Measurements from ENCODE around the gene TYSND1. TPM values are rescaled to one million over a fixed set of nuclear protein-coding genes. Genes with fewer than 3 reads are reported as not detected.

TYSND1 gene
- total RNA-seq, 1 experiment from 2014 or later: 13.6 TPM

DNA sequence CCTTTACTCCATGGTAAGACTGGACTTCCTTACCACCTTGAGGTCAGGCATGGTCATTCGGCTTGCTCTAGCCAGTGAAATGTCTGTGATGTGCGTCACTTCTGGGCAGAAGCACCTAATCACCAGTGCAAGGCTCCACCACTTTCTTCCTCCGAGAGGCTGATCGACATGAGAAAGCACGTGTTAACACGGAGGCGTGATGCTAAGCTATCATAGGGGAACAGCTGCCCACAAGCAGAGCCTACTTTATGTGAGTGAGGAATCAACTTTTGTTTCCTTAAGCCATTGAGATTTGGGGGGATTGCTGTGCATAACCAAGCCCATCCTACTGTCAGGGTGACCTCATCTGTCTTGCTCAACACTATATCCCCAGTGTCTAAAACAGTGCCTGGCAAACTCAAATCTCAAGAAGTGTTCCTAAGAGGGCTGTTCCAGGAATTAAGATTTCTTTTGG, 46.9 kb upstream of the TYSND1 start (continued):
- TF ChIP-seq, protein P1, sequence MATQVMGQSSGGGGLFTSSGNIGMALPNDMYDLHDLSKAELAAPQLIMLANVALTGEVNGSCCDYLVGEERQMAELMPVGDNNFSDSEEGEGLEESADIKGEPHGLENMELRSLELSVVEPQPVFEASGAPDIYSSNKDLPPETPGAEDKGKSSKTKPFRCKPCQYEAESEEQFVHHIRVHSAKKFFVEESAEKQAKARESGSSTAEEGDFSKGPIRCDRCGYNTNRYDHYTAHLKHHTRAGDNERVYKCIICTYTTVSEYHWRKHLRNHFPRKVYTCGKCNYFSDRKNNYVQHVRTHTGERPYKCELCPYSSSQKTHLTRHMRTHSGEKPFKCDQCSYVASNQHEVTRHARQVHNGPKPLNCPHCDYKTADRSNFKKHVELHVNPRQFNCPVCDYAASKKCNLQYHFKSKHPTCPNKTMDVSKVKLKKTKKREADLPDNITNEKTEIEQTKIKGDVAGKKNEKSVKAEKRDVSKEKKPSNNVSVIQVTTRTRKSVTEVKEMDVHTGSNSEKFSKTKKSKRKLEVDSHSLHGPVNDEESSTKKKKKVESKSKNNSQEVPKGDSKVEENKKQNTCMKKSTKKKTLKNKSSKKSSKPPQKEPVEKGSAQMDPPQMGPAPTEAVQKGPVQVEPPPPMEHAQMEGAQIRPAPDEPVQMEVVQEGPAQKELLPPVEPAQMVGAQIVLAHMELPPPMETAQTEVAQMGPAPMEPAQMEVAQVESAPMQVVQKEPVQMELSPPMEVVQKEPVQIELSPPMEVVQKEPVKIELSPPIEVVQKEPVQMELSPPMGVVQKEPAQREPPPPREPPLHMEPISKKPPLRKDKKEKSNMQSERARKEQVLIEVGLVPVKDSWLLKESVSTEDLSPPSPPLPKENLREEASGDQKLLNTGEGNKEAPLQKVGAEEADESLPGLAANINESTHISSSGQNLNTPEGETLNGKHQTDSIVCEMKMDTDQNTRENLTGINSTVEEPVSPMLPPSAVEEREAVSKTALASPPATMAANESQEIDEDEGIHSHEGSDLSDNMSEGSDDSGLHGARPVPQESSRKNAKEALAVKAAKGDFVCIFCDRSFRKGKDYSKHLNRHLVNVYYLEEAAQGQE (IDR thresholded peaks at IDR 0.05; ENCODE audit: low read depth): no peak
- TF ChIP-seq TCF7L2 (IDR thresholded peaks at IDR 0.05; ENCODE audit: borderline replicate concordance, extremely low read depth, insufficient read depth, insufficient read length): no peak
- no peak for TF ChIP-seq SIN3A (IDR thresholded peaks at IDR 0.05; ENCODE audit: low read depth)
- TF ChIP-seq FOSL1 (IDR thresholded peaks at IDR 0.05; ENCODE audit: low read depth): no peak
- no peak for TF ChIP-seq EGR1 (IDR thresholded peaks at IDR 0.05; ENCODE audit: low read depth)
- no peak for TF ChIP-seq POLR2A (IDR thresholded peaks at IDR 0.05; ENCODE audit: borderline replicate concordance, extremely low read depth, insufficient read depth, insufficient read length)
- no peak for TF ChIP-seq ZNF274 (IDR thresholded peaks at IDR 0.05; ENCODE audit: low read depth, low read length)
- TF ChIP-seq EZH2phosphoT487 (IDR thresholded peaks at IDR 0.05; ENCODE audit: borderline replicate concordance): no peak
- TF ChIP-seq ZFX (IDR thresholded peaks at IDR 0.05): no peak

- Histone ChIP-seq H4K20me1 (ENCODE audit: insufficient read depth) (0 out of 2 replicates have a peak, but pooled peaks cover 3% of the 10 kb centered on the region), H3K4me2 (ENCODE audit: low read length) (no peak overlapping the region), H3K36me3 (ENCODE audit: control insufficient read depth in 1 of 2, insufficient read depth in 2 of 2, low read length in 2 of 2) (peaks cover 0 to 3% of the 10 kb centered on the region in 2 experiments; a peak in 1 of 4 replicates), H3K27ac (ENCODE audit: low read depth, low read length) (no peak overlapping the region), H3K9ac (ENCODE audit: low read length) (no peak overlapping the region), H3K9me2 (ENCODE audit: insufficient read depth) (no peaks in the 10 kb centered on the region), H2AFZ (ENCODE audit: low read depth, low read length, poor library complexity, severe bottlenecking) (no peak overlapping the region), H3K4me1 (ENCODE audit: control insufficient read depth in 1 of 2, insufficient read depth in 2 of 2, low read length in 2 of 2) (no peaks in the 10 kb centered on the region), H3K4me3 (replicated peaks in 1 of 2; ENCODE audit: low read depth in 1 of 2, low read length in 2 of 2) (no peak overlapping the region), H3K9me3 (ENCODE audit: control insufficient read depth in 1 of 2, insufficient read depth in 1 of 2, low read depth in 1 of 2, low read length in 2 of 2) (no peaks in the 10 kb centered on the region), H3K27me3 (ENCODE audit: insufficient read depth, low read length) (no peaks in the 10 kb centered on the region), H3K79me2 (ENCODE audit: insufficient read depth, low read length) (no peaks in the 10 kb centered on the region)
- ATAC-seq (no peak), DNase-seq (ENCODE audit: low read depth, low spot score) (no peak)
- BruUV-seq (replicated peaks): no TSS peak
- TF ChIP-seq, protein P2, sequence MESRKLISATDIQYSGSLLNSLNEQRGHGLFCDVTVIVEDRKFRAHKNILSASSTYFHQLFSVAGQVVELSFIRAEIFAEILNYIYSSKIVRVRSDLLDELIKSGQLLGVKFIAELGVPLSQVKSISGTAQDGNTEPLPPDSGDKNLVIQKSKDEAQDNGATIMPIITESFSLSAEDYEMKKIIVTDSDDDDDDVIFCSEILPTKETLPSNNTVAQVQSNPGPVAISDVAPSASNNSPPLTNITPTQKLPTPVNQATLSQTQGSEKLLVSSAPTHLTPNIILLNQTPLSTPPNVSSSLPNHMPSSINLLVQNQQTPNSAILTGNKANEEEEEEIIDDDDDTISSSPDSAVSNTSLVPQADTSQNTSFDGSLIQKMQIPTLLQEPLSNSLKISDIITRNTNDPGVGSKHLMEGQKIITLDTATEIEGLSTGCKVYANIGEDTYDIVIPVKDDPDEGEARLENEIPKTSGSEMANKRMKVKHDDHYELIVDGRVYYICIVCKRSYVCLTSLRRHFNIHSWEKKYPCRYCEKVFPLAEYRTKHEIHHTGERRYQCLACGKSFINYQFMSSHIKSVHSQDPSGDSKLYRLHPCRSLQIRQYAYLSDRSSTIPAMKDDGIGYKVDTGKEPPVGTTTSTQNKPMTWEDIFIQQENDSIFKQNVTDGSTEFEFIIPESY (IDR thresholded peaks at IDR 0.05; ENCODE audit: extremely low read depth, insufficient replicate concordance, low read length): no peak
- TF ChIP-seq CEBPB (IDR thresholded peaks at IDR 0.05; ENCODE audit: low read depth) (no peak), POLR2A (IDR thresholded peaks at IDR 0.05; ENCODE audit: borderline replicate concordance, extremely low read depth, insufficient read depth, insufficient read length) (no peak), ELF1 (IDR thresholded peaks at IDR 0.05; ENCODE audit: borderline replicate concordance, low read depth) (no peak), JUND (IDR thresholded peaks at IDR 0.05) (no peak), RAD21 (IDR thresholded peaks at IDR 0.05; ENCODE audit: low read depth) (no peak), EZH2 (IDR thresholded peaks at IDR 0.05) (no peak), TCF7L2 (IDR thresholded peaks at IDR 0.05; ENCODE audit: borderline replicate concordance, extremely low read depth, insufficient read depth, insufficient read length) (no peak)
- TF ChIP-seq, protein P3, sequence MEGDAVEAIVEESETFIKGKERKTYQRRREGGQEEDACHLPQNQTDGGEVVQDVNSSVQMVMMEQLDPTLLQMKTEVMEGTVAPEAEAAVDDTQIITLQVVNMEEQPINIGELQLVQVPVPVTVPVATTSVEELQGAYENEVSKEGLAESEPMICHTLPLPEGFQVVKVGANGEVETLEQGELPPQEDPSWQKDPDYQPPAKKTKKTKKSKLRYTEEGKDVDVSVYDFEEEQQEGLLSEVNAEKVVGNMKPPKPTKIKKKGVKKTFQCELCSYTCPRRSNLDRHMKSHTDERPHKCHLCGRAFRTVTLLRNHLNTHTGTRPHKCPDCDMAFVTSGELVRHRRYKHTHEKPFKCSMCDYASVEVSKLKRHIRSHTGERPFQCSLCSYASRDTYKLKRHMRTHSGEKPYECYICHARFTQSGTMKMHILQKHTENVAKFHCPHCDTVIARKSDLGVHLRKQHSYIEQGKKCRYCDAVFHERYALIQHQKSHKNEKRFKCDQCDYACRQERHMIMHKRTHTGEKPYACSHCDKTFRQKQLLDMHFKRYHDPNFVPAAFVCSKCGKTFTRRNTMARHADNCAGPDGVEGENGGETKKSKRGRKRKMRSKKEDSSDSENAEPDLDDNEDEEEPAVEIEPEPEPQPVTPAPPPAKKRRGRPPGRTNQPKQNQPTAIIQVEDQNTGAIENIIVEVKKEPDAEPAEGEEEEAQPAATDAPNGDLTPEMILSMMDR (IDR thresholded peaks at IDR 0.05 in 2 of 3, conservative IDR thresholded peaks at IDR 0.05 in 1 of 3; ENCODE audit: borderline replicate concordance in 1 of 3, insufficient read depth in 1 of 3, low read depth in 2 of 3, low read length in 2 of 3): no peak
- RAD21 ChIA-PET (ENCODE audit: low non-redundant PET in 1 of 2, low total read pairs in 2 of 2, uncharacterized antibody in 2 of 2, unreplicated experiment in 2 of 2): no interaction called here
- intact Hi-C loops (cut with micrococcal nuclease): no loop called here
- POLR2A ChIA-PET: interaction anchor here (0.5 kb wide), 1 partner anchor 14 kb away, joined by 3 read pairs; no protein-coding TSS in a partner anchor
- CTCF ChIA-PET: no interaction called here
These were observed 45.9 kb upstream of the TYSND1 start for GRCh38 chr10:70192326-70192968.

Measured in HCT116 (cell line).